GM12891 (cell line): Measurements from ENCODE around the gene KCNMA1.

Experiments
- DNase-seq: peaks from one replicate; pipeline ENCODE4 v3.0.0; 2011; ENCODE audit warnings: low spot score; ENCODE audit not compliant: insufficient read length
- FAIRE-seq: peaks from 2 replicates; lab custom pipeline; 2011; peaks lifted over from hg19 to GRCh38; lab: Jason Lieb, UNC
- PAX5 ChIP-seq: IDR thresholded peaks from 2 replicates; pipeline ENCODE4 v1.6.1; 2011; ENCODE audit warnings: low read length, moderate library complexity, mild to moderate bottlenecking; ENCODE audit not compliant: insufficient read depth, severe bottlenecking
- POLR2A ChIP-seq: IDR thresholded peaks from 2 replicates; pipeline ENCODE4 v1.6.1; 2011; ENCODE audit warnings: low read depth, low read length, control low read depth
- POLR2AphosphoS5 ChIP-seq: IDR thresholded peaks from 2 replicates; pipeline ENCODE4 v1.6.1; 2011; ENCODE audit warnings: low read depth, low read length, control low read depth
- POU2F2 ChIP-seq: IDR thresholded peaks from 2 replicates; pipeline ENCODE4 v1.6.1; 2011; ENCODE audit warnings: low read depth, mild to moderate bottlenecking, control low read depth, low read length, moderate library complexity
- SPI1 ChIP-seq: IDR thresholded peaks from 2 replicates; pipeline ENCODE4 v1.6.1; 2011; ENCODE audit warnings: low read depth, low read length, control low read depth
- TAF1 ChIP-seq: IDR thresholded peaks from 2 replicates; pipeline ENCODE4 v1.6.1; 2011; ENCODE audit warnings: low read depth, low read length, control low read depth

Gene KCNMA1

GRCh38 chr10:77625379-77625778 is 12.2 kb downstream of the KCNMA1 start:
- DNase-seq (no peak), FAIRE-seq (no peak)
- TF ChIP-seq SPI1, result no peak
- no peak for TF ChIP-seq PAX5
- no peak for TF ChIP-seq POU2F2
- TF ChIP-seq TAF1, result no peak
- no peak for TF ChIP-seq POLR2AphosphoS5
- no peak for TF ChIP-seq POLR2A

- TF ChIP-seq TAF1 (no peak), PAX5 (no peak), POLR2AphosphoS5 (no peak), SPI1 (no peak), POLR2A (no peak), POU2F2 (no peak)
- no peak for DNase-seq
- FAIRE-seq, result no peak
Observed at GRCh38 chr10:77622889-77623291, 14.7 kb downstream of the KCNMA1 start.

- no peak for TF ChIP-seq TAF1
- TF ChIP-seq POLR2A, result no peak
- TF ChIP-seq PAX5, result no peak
- no peak for TF ChIP-seq POU2F2
- TF ChIP-seq POLR2AphosphoS5, result no peak
- no peak for TF ChIP-seq SPI1
- DNase-seq (no peak), FAIRE-seq (no peak)
Observed at GRCh38 chr10:77620731-77621130, 16.9 kb downstream of the KCNMA1 start.

GRCh38 chr10:77619964-77620703 is 17.5 kb downstream of the KCNMA1 start:
- DNase-seq (no peak), FAIRE-seq (no peak)
- TF ChIP-seq POLR2A, result no peak
- no peak for TF ChIP-seq TAF1
- TF ChIP-seq PAX5, result no peak
- TF ChIP-seq SPI1, result no peak
- no peak for TF ChIP-seq POLR2AphosphoS5
- TF ChIP-seq POU2F2, result no peak

- FAIRE-seq, result no peak
- TF ChIP-seq POU2F2 (no peak), SPI1 (no peak), PAX5 (no peak), TAF1 (no peak), POLR2AphosphoS5 (no peak), POLR2A (no peak)
- no peak for DNase-seq
Observed at GRCh38 chr10:77618117-77618516, 19.5 kb downstream of the KCNMA1 start.

GRCh38 chr10:77616766-77617165 is 20.8 kb downstream of the KCNMA1 start:
- FAIRE-seq (no peak), DNase-seq (no peak)
- no peak for TF ChIP-seq SPI1
- no peak for TF ChIP-seq POLR2AphosphoS5
- no peak for TF ChIP-seq POLR2A
- TF ChIP-seq POU2F2, result no peak
- no peak for TF ChIP-seq TAF1
- no peak for TF ChIP-seq PAX5

GRCh38 chr10:77614778-77615625 is 22.6 kb downstream of the KCNMA1 start:
- no peak for DNase-seq
- no peak for FAIRE-seq
- TF ChIP-seq POLR2AphosphoS5, result no peak
- no peak for TF ChIP-seq POU2F2
- no peak for TF ChIP-seq SPI1
- TF ChIP-seq POLR2A, result no peak
- TF ChIP-seq PAX5, result no peak
- no peak for TF ChIP-seq TAF1

- TF ChIP-seq POLR2AphosphoS5 (no peak), PAX5 (no peak)
- DNase-seq, result no peak
- FAIRE-seq, result no peak
Observed at GRCh38 chr10:77613476-77614130, 24.0 kb downstream of the KCNMA1 start.

- DNase-seq (no peak), FAIRE-seq (no peak)
- TF ChIP-seq SPI1, result no peak
- TF ChIP-seq POLR2AphosphoS5, result no peak
- no peak for TF ChIP-seq TAF1
- no peak for TF ChIP-seq POLR2A
- TF ChIP-seq PAX5, result no peak
Observed at GRCh38 chr10:77611670-77612069, 25.9 kb downstream of the KCNMA1 start.
